Smooth muscle cell (in vitro differentiated cells): ENCODE data around the gene CRYGS. TPM values are rescaled to one million over a fixed set of nuclear protein-coding genes. Genes with fewer than 3 reads are reported as not detected.
"Not testable (repeated sequence)": the region's sequence is repeated elsewhere in the genome, so short reads cannot be mapped to it uniquely, and the experiment has no call there.

Source experiments
- DNase-seq: peaks from one replicate; lab custom pipeline; 2025; ENCODE audit not compliant: unreplicated experiment; lab: John Stamatoyannopoulos, UW
- H2AFZ ChIP-seq: fragments of 200-600 bp; sonication (generic); 2 replicates; pipeline ENCODE4 v1.6.0; 2016; ENCODE audit warnings: antibody characterized with exemption, low read depth, mild to moderate bottlenecking
- H3F3A ChIP-seq: fragments of 200-600 bp; sonication (generic); 2 replicates; pipeline ENCODE4 v1.6.0; 2017; ENCODE audit warnings: antibody characterized with exemption, low read depth
- H3K27ac ChIP-seq: fragments of 200-600 bp; sonication (generic); 2 replicates; pipeline ENCODE4 v1.5.1; 2016; ENCODE audit warnings: low read depth, mild to moderate bottlenecking
- H3K27me3 ChIP-seq: fragments of 200-600 bp; sonication (generic); 2 replicates; pipeline ENCODE4 v1.6.1; 2016; ENCODE audit warnings: low read depth, mild to moderate bottlenecking
- H3K36me3 ChIP-seq: fragments of 200-600 bp; sonication (generic); 2 replicates; pipeline ENCODE4 v1.5.1; 2016; ENCODE audit warnings: low read depth
- H3K4me1 ChIP-seq: fragments of 200-600 bp; sonication (generic); 2 replicates; pipeline ENCODE4 v1.5.1; 2016; ENCODE audit warnings: low read depth
- H3K4me2 ChIP-seq: fragments of 200-600 bp; sonication (generic); 2 replicates; pipeline ENCODE4 v1.6.0; 2016; ENCODE audit warnings: mild to moderate bottlenecking
- H3K4me3 ChIP-seq: fragments of 200-600 bp; sonication (generic); 2 replicates; pipeline ENCODE4 v1.5.1; 2016; ENCODE audit warnings: mild to moderate bottlenecking
- H3K79me2 ChIP-seq: fragments of 200-600 bp; sonication (generic); 2 replicates; pipeline ENCODE4 v1.6.0; 2016; ENCODE audit warnings: low read depth, mild to moderate bottlenecking
- H3K9ac ChIP-seq: fragments of 200-600 bp; sonication (generic); 2 replicates; pipeline ENCODE4 v1.6.0; 2016; ENCODE audit warnings: low read depth
- H3K9me3 ChIP-seq: fragments of 200-600 bp; sonication (generic); replicated peaks from 2 replicates; pipeline ENCODE4 v1.5.1; 2016; ENCODE audit warnings: low read depth
- H4K20me1 ChIP-seq: fragments of 200-600 bp; sonication (generic); 2 replicates; pipeline ENCODE4 v1.6.0; 2016; ENCODE audit warnings: low read depth
- CTCF ChIP-seq: fragments of 200-600 bp; sonication (generic); IDR thresholded peaks from 2 replicates; pipeline ENCODE4 v1.5.1; 2017; ENCODE audit warnings: borderline replicate concordance, mild to moderate bottlenecking, antibody characterized with exemption; ENCODE audit not compliant: insufficient read depth, poor library complexity, severe bottlenecking
- WGBS: methylation state at CpG from one replicate; pipeline ENCODE4 v1.1.7; 2016; ENCODE audit warnings: low lambda C conversion rate; 5-methylcytosine and 5-hydroxymethylcytosine counted together
- polyA plus RNA-seq: library from polyadenylated mRNA; unstranded; fragments of >200 nt; fragmentation: Nextera tagmentation; extraction: Ambion mirVana; gene quantifications from 2 replicates; pipeline ENCODE4 v1.2.1, GENCODE V29; 2016
- total RNA-seq: library from RNA; depleted of rRNA; stranded (reverse); fragments of >200 nt; gene quantifications from 2 replicates; pipeline ENCODE4 v1.2.3, GENCODE V29; 2014

The CRYGS gene
- total and polyA plus RNA-seq, 2 experiments from 2014 or later: 5.5 to 6.6 TPM

GRCh38 chr3:186502138-186502948 lies 41.8 kb downstream of the CRYGS start:
- no peak for DNase-seq
- Histone ChIP-seq H3K36me3 (no peaks in the 10 kb centered on the region), H3K9ac (no peak overlapping the region), H3K4me3 (no peak overlapping the region), H3K4me2 (peak overlapping the region; percentile 14), H3K27ac (no peak overlapping the region), H3K79me2 (no peaks in the 10 kb centered on the region), H4K20me1 (no peaks in the 10 kb centered on the region), H3K9me3 (no peaks in the 10 kb centered on the region), H3F3A (no peaks in the 10 kb centered on the region), H3K4me1 (peaks cover 9% of the 10 kb centered on the region), H3K27me3 (peaks cover 3% of the 10 kb centered on the region), H2AFZ (no peak overlapping the region)
- 43% methylated on average over 5 of the region's 5 CpGs for WGBS
- no peak for TF ChIP-seq CTCF

GRCh38 chr3:186499949-186500348 lies 44.2 kb downstream of the CRYGS start:
- not testable (repeated sequence) for H3K79me2 ChIP-seq, H3K36me3 ChIP-seq, H3K4me2 ChIP-seq, H4K20me1 ChIP-seq, H2AFZ ChIP-seq, H3K27ac ChIP-seq, H3K9me3 ChIP-seq, H3K9ac ChIP-seq, H3F3A ChIP-seq, H3K4me1 ChIP-seq, H3K27me3 ChIP-seq, DNase-seq, H3K4me3 ChIP-seq
- WGBS: 82% methylated on average over 3 of the region's 3 CpGs

DNA sequence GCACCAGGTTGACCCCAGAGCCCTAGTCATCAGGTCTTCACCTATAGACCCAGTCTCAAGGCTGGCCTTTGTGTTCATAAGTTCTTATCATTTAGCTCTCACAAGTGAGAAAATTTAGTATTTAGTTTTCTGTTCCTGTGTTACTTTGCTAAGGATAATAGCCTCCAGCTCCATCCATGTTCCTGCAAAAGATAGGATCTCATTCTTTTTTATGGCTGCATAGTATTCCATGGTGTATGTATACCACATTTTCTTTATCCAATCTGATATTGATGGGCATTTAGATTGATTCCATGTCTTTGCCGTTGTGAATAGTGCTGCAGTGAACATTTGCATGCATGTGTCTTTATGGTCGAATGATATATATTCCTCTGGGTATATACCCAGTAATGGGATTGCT lies 46.2 kb downstream of the CRYGS start:
- not testable (repeated sequence) for H3K27me3 ChIP-seq, H3K36me3 ChIP-seq, H3K79me2 ChIP-seq, H2AFZ ChIP-seq, H3K9me3 ChIP-seq, H3K4me2 ChIP-seq, H3K4me3 ChIP-seq, H3F3A ChIP-seq, H4K20me1 ChIP-seq, DNase-seq, H3K9ac ChIP-seq, H3K27ac ChIP-seq, H3K4me1 ChIP-seq
- 90% methylated on average over 2 of the region's 2 CpGs for WGBS

DNA sequence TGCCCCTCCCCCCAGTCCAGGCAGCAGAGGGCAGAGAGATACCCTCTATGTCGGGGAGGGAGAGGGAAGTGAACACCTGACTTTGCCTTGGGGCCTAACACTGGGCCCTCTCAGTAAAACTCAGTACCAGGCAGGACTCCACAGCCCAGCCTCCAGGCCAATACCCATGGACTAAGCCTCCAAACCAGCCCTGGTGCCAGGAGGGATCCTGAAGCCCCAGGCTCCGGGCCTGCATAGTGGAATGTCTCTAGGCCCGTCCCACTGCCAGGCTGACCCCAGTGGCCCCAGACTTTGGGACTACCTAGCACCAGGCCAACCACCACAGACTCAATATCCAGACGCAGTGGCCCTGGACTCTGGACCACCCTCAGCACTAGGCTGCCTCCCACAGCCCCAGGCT lies 46.6 kb downstream of the CRYGS start:
- 96% methylated on average over 4 of the region's 4 CpGs for WGBS
- peaks cover 6% of the 10 kb centered on the region for H3K4me1 ChIP-seq
- no peaks in the 10 kb centered on the region for H3K36me3 ChIP-seq
- no peaks in the 10 kb centered on the region for H3K9me3 ChIP-seq
- H3K4me3 ChIP-seq: no peak overlapping the region
- no peaks in the 10 kb centered on the region for H3K79me2 ChIP-seq
- TF ChIP-seq CTCF: no peak
- H3K4me2 ChIP-seq: no peak overlapping the region
- H2AFZ ChIP-seq: no peak overlapping the region
- no peaks in the 10 kb centered on the region for H3K27me3 ChIP-seq
- H3F3A ChIP-seq: no peaks in the 10 kb centered on the region
- no peak overlapping the region for H3K9ac ChIP-seq
- no peak for DNase-seq
- H3K27ac ChIP-seq: no peak overlapping the region
- no peaks in the 10 kb centered on the region for H4K20me1 ChIP-seq

GRCh38 chr3:186496635-186497034 lies 47.5 kb downstream of the CRYGS start:
- no peak for TF ChIP-seq CTCF
- Histone ChIP-seq H2AFZ (no peak overlapping the region), H3K27me3 (no peaks in the 10 kb centered on the region), H3K9ac (no peak overlapping the region), H3K79me2 (no peaks in the 10 kb centered on the region), H3K36me3 (no peaks in the 10 kb centered on the region), H3F3A (no peaks in the 10 kb centered on the region), H3K4me2 (no peak overlapping the region), H3K4me3 (no peak overlapping the region), H3K27ac (no peak overlapping the region), H3K9me3 (no peaks in the 10 kb centered on the region), H4K20me1 (no peaks in the 10 kb centered on the region), H3K4me1 (peaks cover 6% of the 10 kb centered on the region)
- no peak for DNase-seq
